DMS 273 treated with DMSO at 0.1 percent for 48 hours (cell line): ENCODE measurements around the gene CDH2.

Source experiments
- DNase-seq: peaks from one replicate; lab custom pipeline; 2025; lab: John Stamatoyannopoulos, UW

The CDH2 gene

DNA sequence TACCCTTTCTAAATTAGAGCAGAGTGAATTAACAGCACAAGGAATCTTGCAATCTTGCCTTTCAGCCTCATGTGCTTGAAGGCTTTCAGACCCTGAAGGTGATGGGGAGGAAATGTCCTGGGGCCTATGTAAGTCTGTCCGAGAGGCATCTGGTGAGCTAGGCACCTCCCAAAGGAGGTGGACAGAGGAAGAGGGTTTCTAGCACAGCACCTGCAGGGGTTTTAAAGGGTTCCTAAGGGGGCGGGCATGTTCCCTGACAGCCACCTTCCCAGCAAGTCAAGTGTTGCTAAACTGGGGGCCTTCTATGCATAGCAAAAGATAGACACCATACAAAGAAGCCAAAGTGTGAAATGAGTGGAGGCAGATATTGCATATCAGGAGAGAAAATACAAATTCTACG lies 88.5 kb downstream of the CDH2 start:
- no peak for DNase-seq

DNA sequence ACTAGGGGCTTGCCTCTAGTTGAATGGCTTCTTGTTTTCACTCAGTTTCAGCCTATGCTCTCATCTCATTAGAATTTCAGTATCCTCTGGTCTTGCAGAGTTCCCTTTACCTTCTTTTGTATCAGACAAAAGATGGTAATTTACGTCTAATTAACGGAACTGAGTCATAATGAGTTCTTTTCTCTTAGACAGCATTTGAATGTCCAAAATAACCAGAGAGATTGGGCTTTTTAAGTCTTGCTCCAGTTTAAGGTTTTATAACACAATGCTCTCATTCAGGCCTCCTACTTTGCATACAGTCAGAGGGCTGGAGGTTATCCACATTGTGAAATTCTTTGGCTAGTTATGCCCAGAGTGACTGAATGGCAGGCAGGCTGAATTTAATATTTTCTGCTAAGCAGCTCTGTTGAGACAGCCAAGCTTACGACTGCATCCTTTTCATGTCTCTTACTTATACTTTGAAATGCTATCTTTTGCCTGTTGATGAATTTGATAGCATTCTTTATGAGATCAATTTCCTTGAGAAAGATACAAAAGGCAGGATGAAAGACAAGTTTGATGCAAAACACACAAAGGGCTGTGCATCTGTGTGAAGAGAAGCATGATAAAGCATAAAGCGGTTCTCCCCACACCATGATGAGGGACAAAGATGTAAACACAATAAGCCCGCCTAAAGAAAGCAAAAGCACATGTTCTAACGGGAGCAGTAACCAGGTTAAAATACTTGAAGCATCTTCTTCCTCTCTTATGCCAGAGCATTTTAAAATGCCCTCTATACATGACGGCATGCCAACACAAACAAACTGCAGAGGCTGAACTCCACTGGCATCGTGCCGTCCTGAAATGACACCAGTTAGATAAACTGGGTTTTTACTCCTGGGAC lies 90.0 kb downstream of the CDH2 start:
- DNase-seq, result no peak

- DNase-seq, result no peak
These were observed 95.4 kb downstream of the CDH2 start for GRCh38 chr18:28081516-28081915.

DNA sequence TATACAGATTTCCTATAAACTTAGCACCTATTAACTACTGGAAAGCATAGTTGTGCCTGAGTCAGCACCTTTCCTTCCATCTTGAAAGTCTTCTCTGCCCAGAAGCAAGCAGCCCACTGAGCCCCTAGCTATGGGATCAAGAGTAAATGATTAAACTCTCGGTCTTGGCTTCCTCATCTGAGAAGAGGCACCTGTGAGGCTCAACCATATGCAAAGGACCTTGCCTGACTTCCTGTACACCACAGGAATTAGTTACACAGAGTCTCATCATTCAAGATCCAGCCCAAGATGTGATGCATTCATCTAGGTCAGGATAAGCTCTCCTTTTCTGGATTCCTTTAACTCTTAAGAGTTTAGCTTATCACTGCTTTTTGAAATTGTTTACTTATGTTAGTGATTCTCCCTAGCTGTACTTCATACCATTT lies 96.0 kb downstream of the CDH2 start:
- no peak for DNase-seq

- DNase-seq, result no peak
These were observed 97.0 kb downstream of the CDH2 start for GRCh38 chr18:28079883-28080282.

- DNase-seq, result no peak
These were observed 98.1 kb downstream of the CDH2 start for GRCh38 chr18:28078849-28079248.

DNA sequence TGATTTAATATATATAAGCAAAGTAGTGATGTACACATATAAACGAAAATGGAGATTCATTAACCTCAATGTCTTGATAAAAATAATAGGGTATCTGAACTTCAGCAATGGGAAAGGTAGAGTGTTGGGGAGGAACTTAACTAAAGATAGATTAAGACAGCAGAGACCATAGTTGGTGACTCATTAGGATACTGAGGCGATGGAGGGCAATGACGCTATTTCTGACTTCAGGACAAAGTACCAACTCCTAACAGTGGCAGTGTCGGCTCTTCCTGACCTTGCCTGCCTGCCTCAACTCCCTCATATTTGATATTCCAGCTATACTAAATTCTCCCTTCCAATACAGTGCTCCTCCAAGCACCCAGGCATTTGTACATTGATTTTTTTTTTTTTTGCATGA lies 98.6 kb downstream of the CDH2 start:
- no peak for DNase-seq

- no peak for DNase-seq
These were observed 101.4 kb downstream of the CDH2 start for GRCh38 chr18:28075501-28075900.

GRCh38 chr18:28074076-28074475 lies 102.9 kb downstream of the CDH2 start:
- DNase-seq, result no peak

- DNase-seq, result no peak
These were observed 103.3 kb downstream of the CDH2 start for GRCh38 chr18:28073658-28074057.

DNA sequence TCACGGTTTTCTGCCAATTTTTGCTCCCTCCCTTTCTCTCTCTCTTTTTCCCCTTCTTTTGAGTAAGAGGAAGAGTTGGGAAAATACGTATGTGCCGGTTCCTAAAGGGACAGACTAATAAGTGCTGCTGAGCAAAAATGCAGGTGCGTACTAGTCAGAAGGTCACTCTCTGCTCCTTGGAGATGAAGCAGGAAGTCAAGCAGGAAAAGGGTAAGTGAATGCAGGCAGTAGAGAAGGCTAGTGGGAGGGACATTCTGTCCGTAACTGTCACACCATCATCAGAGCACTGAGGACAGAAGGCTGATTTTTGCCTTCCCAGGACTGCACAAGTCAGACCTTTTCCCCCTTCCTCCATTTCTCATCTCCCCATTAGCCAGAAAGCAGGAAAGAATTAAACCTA lies 105.7 kb downstream of the CDH2 start:
- DNase-seq, result no peak

DNA sequence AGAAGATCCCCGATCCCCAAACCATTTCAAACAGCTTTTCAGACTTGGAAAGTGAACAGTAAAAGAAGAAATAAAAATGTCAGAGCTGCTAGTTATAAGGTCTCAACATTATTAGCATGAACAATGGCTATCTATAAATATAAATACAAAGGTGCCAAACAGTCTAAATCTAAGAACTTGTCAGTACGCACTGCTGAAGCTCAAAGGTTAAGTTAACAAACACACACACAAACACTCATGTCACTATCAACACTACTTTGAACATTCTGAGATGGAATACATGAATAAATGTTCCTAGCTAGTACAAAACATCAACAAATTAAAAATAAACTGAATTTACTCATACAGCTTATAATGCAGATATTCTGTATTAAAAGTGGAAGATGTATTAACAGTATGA lies 108.7 kb downstream of the CDH2 start:
- DNase-seq, result no peak

DNA sequence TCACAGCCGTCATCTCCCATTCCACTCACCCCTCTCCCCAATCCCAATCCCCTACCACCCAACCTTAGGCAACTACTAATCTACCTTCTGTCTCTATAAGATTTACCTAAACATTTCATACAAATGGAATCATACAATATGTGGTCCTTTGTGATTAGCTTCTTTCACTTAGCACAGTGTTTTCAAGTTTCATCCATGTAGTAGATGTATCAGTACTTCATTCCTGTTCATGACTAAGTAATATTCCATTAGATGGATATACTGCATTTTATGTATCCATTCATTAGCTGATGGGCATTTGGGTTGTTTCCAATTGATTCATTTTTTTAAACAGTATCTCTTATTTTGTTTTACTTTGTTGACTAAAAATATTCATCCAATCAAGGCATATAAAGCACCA lies 109.6 kb downstream of the CDH2 start:
- no peak for DNase-seq

GRCh38 chr18:28065793-28066186 lies 111.1 kb downstream of the CDH2 start:
- DNase-seq, result no peak

DNA sequence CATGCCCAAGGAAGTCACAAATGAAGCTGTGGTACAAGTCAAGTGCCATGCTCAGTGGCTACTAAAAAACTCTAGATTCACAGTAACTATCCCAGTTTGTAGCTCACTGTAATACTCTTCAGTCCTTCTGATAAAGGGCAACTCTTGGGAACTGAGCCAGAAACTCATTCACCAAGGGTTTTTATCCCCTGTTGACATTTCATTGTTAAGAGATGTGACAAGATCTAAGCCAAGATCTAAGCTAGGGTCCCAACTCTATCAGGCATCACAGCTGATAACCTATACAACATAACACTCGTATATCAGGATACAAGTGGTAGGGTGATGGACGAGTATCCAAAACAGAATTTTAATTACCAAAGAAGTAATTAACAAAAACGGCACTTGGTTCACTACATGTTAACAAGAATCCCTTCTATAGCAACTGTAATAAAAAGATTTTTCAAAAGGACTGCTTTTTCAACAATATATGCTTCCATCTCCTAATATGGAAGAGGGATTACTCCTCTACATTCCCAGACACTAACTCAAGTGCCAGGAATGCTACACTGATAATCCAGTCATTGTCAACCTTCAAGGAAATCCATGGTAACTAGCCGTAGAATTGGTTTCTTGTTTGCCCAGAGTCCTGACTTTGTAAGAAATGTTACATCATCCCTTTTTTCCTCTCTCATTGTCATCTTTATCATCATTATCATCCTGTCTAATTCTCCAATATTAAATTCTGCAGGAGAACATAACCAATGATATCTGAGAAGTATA lies 111.7 kb downstream of the CDH2 start:
- no peak for DNase-seq

GRCh38 chr18:28063926-28064325 lies 113.0 kb downstream of the CDH2 start:
- DNase-seq, result no peak

- no peak for DNase-seq
These were observed 113.6 kb downstream of the CDH2 start for GRCh38 chr18:28063271-28063761.

- no peak for DNase-seq
These were observed 114.5 kb downstream of the CDH2 start for GRCh38 chr18:28062443-28062842.

GRCh38 chr18:28059861-28060260 lies 117.1 kb downstream of the CDH2 start:
- DNase-seq, result no peak

DNA sequence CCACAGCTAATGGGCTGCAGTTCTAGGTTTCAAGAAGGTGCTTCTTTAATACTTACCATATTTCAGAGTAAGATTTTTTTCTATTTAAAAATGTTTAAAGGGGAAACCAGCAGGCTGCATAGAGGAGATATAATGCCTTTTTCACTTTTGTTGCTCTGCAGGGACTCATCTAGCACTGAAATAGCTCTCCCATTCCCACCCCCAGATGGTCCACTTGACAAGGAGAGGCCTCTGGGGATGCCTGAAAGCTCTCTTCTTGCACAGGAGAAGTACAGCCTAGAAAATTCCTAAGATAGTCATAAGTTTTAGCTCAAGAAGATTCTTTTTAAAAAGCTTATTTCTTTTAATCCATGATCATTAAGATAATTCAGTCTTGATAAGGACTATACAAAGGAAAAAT lies 126.4 kb downstream of the CDH2 start:
- DNase-seq, result no peak

GRCh38 chr18:28048612-28049011 lies 128.3 kb downstream of the CDH2 start:
- DNase-seq, result no peak

GRCh38 chr18:28045880-28046279 lies 131.1 kb downstream of the CDH2 start:
- no peak for DNase-seq

GRCh38 chr18:28045176-28045810 lies 131.6 kb downstream of the CDH2 start:
- no peak for DNase-seq
